Keratinocyte (primary cell): ENCODE results near the gene PCDHGC4.

ENCODE experiments used
- CTCF ChIP-seq, 3 experiments: IDR thresholded peaks in 1 of 3; conservative IDR thresholded peaks in 1 of 3; optimal IDR thresholded peaks in 1 of 3; 2 replicates in 2 of 3; 3 replicates in 1 of 3; pipeline versions ENCODE3 to v1.5.1; 2011; ENCODE audit warnings: low read length in 3 of 3, mild to moderate bottlenecking in 3 of 3, moderate library complexity in 2 of 3, control low read depth in 1 of 3, inconsistent platforms in 1 of 3; ENCODE audit not compliant: insufficient read depth in 2 of 3; ENCODE audit errors: extremely low read depth in 1 of 3
- EZH2 ChIP-seq: IDR thresholded peaks from one replicate; pipeline ENCODE4 v1.6.1; 2012; ENCODE audit warnings: inconsistent platforms, mild to moderate bottlenecking, low read length, moderate library complexity

DNA sequence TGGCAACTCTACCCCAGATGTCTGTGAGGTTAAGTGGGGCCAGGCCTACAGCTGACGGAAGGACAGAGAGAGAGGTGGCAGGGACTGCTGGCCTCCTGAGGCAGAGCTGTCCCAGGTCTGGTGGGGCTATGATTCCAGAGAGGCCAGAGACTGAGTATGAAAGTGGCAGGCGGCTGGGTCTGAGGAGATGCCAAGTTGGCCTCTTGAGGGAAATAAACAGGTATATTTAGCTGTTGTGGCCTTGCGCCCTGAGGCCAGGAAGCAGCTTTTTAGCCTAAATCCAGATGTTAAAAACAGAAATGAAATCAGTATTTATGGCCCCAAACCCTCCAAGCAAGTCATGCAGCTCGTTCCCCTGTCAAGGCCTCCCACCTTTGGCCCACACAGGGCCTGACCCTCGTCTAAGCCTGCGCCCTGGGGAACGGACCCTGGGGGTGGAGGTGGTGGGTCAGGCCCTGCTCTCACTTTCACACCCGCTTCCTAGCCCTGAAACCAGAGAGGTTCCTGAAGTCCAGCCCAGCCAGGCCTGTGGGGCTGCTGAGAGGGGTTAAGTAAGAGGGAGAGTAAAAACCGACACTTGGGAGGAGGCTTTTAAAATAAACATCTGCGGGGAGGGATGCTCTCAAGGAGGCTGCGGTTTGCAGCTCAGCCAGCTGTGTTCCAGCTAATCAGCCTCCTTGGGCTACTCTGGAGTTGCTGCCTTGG is 22.7 kb downstream of the PCDHGC4 start:
- TF ChIP-seq CTCF (optimal IDR thresholded peaks at IDR 0.05 in 1 of 3, IDR thresholded peaks at IDR 0.05 in 1 of 3, conservative IDR thresholded peaks at IDR 0.05 in 1 of 3; ENCODE audit: extremely low read depth in 1 of 3, insufficient read depth in 2 of 3, low read length in 3 of 3) (no peak), EZH2 (no peak)
